ENCODE measurements around the gene MRPL52. TPM values are rescaled to one million over a fixed set of nuclear protein-coding genes. Genes with fewer than 3 reads are reported as not detected.

Gene MRPL52
- total RNA-seq, 1 experiment from 2014 or later = 134 TPM

DNA sequence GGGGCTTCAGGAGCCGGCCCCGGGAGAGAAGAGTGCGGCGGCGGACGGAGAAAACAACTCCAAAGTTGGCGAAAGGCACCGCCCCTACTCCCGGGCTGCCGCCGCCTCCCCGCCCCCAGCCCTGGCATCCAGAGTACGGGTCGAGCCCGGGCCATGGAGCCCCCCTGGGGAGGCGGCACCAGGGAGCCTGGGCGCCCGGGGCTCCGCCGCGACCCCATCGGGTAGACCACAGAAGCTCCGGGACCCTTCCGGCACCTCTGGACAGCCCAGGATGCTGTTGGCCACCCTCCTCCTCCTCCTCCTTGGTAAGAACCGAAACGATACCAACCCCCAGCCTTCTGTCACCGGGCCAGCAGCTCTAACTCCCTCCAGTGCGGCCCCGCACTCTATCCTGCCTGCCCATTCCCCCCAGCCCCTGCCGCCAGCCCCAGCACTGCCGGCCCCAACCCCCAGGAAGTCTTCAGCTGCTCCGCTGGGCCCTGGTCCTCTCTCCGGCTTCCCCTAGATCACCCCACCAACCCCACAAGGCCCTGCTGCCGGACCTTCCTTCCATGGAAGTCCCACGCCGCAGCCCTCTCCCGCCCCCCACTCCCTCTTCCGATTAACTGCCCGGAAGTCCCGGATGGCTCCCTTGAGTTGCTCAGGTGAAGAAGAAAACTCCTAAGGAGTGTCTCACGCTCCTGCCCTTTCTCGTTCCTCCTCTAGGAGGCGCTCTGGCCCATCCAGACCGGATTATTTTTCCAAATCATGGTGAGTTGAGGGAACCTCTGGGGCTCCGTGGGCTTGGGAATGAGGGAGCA, 42.5 kb downstream of the MRPL52 start (continued):
- TF ChIP-seq ELF1 (IDR thresholded peaks at IDR 0.05; ENCODE audit: borderline replicate concordance, low read depth) = no peak; the same call in 1 of the 2 replicates
- peak; percentile 42; the same call in 1 of the 2 replicates for TF ChIP-seq ZFX (IDR thresholded peaks at IDR 0.05)
- no peak for TF ChIP-seq FOSL1 (IDR thresholded peaks at IDR 0.05; ENCODE audit: low read depth)
- TF ChIP-seq SIN3A (IDR thresholded peaks at IDR 0.05; ENCODE audit: low read depth) = no peak
- no peak for TF ChIP-seq TCF7L2 (IDR thresholded peaks at IDR 0.05; ENCODE audit: borderline replicate concordance, extremely low read depth, insufficient read depth, insufficient read length)

DNA sequence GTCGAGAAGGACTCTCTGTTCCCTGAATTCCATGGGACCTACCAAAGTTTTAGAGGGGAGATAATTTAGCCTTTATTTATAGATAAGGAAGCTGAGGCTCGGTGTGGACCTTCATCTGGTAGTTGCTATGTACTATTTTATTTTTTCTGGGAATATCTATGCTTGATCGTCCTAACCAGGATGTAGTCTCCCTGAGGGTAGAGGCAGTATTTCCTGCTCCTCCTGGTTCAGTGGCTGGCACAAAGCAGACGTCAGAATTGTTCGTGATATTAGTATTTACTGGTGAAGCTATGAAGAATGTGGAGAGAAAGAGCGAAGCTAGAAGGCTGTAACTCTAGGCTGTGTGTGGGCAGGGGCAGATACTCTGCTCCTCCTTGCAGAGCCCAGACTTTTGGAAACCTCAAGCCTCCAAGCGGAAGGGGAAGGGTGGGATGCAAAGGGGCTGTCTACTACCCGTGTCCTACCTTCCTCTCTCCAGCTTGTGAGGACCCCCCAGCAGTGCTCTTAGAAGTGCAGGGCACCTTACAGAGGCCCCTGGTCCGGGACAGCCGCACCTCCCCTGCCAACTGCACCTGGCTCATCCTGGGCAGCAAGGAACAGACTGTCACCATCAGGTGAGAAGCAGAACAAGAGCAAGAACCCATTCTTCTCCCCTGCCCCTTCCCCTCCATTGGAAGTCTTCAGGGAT, 43.3 kb downstream of the MRPL52 start:
- H3K4me2 ChIP-seq (ENCODE audit: low read length) = peak overlapping the region; percentile 82
- BruUV-seq (replicated peaks) = TSS peak; percentile 48
- RAD21 ChIA-PET (ENCODE audit: low non-redundant PET in 1 of 2, low total read pairs in 2 of 2, uncharacterized antibody in 2 of 2, unreplicated experiment in 2 of 2) = interaction anchor here in 1 of 2 experiments (0.7 kb wide), 1 partner anchor 217 kb away, joined by 3 read pairs; no protein-coding TSS in a partner anchor
- POLR2A ChIA-PET = interaction anchor here (1.0 to 3.0 kb wide), 2 partner anchors 9 to 14 kb away, joined by 5 to 24 read pairs; partner anchors contain the start of gene REM2
- no peaks in the 10 kb centered on the region for H3K27me3 ChIP-seq (ENCODE audit: insufficient read depth, low read length)
- H3K4me3 ChIP-seq (replicated peaks in 1 of 2; ENCODE audit: low read depth in 1 of 2, low read length in 2 of 2) = peak overlapping the region; percentile 71 to 89
- H3K4me1 ChIP-seq (ENCODE audit: control insufficient read depth in 1 of 2, insufficient read depth in 2 of 2, low read length in 2 of 2) = peaks cover 14 to 28% of the 10 kb centered on the region in 2 experiments
- no peaks in the 10 kb centered on the region for H4K20me1 ChIP-seq (ENCODE audit: insufficient read depth)
- peak overlapping the region; percentile 98 for H3K27ac ChIP-seq (ENCODE audit: low read depth, low read length)
- H3K9ac ChIP-seq (ENCODE audit: low read length) = peak overlapping the region; percentile 78
- DNase-seq (ENCODE audit: low read depth, low spot score) (no peak), ATAC-seq (no peak)
- intact Hi-C loops (cut with micrococcal nuclease) = loop anchor here (1.0 to 5.0 kb wide), 3 partner anchors 13 to 44 kb away; partner anchors contain the start of gene RBM23
- no peak for TF ChIP-seq FOSL1 (IDR thresholded peaks at IDR 0.05; ENCODE audit: low read depth)
- TF ChIP-seq, protein P1, sequence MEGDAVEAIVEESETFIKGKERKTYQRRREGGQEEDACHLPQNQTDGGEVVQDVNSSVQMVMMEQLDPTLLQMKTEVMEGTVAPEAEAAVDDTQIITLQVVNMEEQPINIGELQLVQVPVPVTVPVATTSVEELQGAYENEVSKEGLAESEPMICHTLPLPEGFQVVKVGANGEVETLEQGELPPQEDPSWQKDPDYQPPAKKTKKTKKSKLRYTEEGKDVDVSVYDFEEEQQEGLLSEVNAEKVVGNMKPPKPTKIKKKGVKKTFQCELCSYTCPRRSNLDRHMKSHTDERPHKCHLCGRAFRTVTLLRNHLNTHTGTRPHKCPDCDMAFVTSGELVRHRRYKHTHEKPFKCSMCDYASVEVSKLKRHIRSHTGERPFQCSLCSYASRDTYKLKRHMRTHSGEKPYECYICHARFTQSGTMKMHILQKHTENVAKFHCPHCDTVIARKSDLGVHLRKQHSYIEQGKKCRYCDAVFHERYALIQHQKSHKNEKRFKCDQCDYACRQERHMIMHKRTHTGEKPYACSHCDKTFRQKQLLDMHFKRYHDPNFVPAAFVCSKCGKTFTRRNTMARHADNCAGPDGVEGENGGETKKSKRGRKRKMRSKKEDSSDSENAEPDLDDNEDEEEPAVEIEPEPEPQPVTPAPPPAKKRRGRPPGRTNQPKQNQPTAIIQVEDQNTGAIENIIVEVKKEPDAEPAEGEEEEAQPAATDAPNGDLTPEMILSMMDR (IDR thresholded peaks at IDR 0.05 in 2 of 3, conservative IDR thresholded peaks at IDR 0.05 in 1 of 3; ENCODE audit: borderline replicate concordance in 1 of 3, insufficient read depth in 1 of 3, low read depth in 2 of 3, low read length in 2 of 3) = 0 out of 6 replicates have a peak, but pooled peaks of 1 of the 3 experiments have one; percentile 5
- H3K79me2 ChIP-seq (ENCODE audit: insufficient read depth, low read length) = no peaks in the 10 kb centered on the region
- H3K9me2 ChIP-seq (ENCODE audit: insufficient read depth) = no peaks in the 10 kb centered on the region
- no peaks in the 10 kb centered on the region for H3K9me3 ChIP-seq (ENCODE audit: control insufficient read depth in 1 of 2, insufficient read depth in 1 of 2, low read depth in 1 of 2, low read length in 2 of 2)
- CTCF ChIA-PET = interaction anchor here (0.6 to 3.8 kb wide), 12 partner anchors 11 to 303 kb away, joined by 3 to 51 read pairs (median 4); partner anchors contain the start of gene REM2
- no peak overlapping the region for H2AFZ ChIP-seq (ENCODE audit: low read depth, low read length, poor library complexity, severe bottlenecking)
- H3K36me3 ChIP-seq (ENCODE audit: control insufficient read depth in 1 of 2, insufficient read depth in 2 of 2, low read length in 2 of 2) = peaks cover 3% of the 10 kb centered on the region in 2 experiments; a peak in 1 of 4 replicates
